G401 (cell line): ENCODE measurements around the gene CSRP3. TPM values are rescaled to one million over a fixed set of nuclear protein-coding genes. Genes with fewer than 3 reads are reported as not detected.
A peak's percentile ranks its signal among the peaks of the same experiment; 100 is the strongest.

Source experiments
- DNase-seq: peaks from one replicate; pipeline ENCODE4 v3.0.0-alpha.2; 2015; ENCODE audit warnings: low spot score
- in situ Hi-C: cut with HindIII; loops from 2 replicates; pipeline ENCODE4 v1.10.0; 2016; ENCODE audit warnings: low sequenced_read_pairs, mixed read lengths
- total RNA-seq: library from RNA; depleted of rRNA; stranded (reverse); fragments of >200 nt; shearing (Covaris generic); gene quantifications from 2 replicates; pipeline ENCODE4 v1.2.3, GENCODE V29; 2014

CSRP3 gene
- total RNA-seq, 1 experiment from 2014 or later = not detected

DNA sequence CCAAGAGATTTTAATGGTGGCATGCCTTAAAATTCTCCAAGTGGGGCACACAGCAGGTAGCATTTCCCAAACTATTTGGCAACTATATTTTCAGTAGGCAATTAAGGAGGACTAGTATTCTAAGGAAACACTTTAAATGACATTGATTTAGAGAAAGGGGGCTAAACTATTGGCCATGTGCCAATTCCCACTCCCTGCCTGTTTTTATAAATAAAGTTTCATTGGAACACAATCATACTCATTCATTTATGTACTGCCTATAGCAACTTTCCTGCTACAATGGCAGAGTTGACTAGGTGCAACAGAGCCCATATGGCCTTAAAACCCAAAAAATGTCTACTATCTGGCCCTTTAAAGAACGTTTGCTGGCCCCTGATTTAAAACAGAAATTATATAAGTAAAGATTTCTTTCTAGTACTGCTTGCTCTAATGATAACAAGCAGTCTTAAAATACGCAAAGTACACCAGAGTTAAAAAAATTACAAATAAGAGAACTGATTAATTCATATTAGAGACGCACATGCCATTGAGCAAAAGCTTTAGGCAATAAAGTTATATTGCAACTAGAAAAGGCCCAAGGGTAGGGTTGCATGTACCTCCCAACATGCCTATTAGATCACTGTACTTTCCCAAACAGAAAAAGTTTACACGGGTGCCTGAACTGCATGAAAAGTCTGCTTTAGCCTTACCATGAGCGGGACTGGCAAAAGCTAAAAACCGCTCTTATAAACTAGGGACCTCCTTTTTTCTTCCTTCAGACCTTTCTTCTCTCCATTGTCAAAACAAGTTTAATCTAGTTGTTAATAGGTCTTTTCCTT is 24.8 kb upstream of the CSRP3 start:
- no peak for DNase-seq
- in situ Hi-C loops = no loop called here

DNA sequence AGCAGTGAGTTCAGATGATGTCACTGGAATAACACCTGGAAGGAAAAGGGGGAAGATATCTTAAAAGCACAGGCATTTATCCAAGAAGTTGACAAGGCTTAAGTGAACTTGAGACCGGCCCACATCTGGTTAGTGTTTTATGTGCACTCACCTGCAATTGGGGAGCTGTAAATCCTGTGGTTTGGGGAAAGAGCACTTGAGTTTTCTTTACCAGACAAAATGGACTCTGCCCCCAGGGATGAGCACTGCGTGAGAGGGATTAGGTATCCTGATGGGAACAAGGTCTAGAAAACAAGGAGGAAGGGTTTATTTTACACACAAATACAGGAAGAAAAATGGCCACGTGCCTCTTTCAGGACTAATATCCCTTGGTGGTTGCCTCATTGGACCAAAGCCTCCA is 23.8 kb upstream of the CSRP3 start:
- in situ Hi-C loops = no loop called here
- no peak for DNase-seq

DNA sequence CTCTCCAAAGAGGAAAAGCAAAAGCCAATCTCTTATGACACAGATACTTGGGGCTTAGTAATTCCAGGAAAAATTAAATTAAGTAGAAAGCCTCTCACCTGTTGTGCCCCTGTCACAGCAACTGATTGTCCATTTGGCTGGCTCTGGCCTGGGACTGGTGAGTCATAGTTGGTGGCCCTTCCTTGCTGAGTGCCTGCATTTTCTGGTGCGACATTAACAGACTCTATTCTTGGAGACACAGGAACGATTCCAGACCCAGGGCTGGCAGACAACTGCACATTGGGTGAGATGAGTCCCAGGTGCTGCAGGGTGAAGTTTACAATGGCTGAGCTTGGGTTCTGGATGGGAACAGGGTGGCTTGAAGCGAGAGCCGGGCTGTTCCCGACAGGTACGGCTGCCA is 23.3 kb upstream of the CSRP3 start:
- no peak for DNase-seq
- in situ Hi-C loops = no loop called here

DNA sequence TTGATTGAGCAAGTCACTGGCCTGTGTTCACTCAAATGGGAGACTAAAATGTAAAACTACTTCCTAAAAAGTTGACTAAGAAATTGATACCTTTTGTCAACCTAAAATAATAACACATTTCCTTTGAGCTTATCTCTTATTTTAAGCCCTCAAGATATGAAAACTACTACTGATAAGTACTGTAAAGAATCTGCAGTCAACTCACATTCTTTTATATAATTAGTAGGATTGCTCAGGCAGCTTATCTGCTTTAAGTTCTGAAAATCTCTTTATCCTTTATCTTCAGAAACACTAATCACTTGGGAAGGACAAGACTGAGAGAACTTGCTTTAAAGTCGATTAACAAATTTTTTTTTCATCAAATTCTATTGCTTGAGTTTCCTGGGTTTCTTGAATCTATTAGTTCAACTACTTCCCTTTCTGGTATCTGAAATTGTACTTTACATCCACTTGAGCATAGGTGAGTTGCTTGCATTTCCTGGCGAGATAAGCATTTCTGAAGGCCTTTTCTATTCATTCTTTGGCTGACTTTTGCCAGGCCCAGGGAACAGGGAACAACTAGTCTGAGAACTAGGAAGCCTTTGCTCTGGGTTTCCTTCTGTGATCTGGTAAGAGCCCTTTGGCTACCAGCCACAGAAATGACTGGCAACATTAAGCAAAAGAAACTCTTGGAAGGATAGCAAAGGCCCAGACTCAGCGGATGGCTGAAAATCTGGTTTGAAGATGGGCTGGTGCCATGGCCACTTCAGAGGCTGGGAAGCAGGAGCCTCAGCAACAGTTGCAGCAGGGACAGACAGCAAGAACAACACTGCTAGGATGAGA is 19.3 kb upstream of the CSRP3 start:
- in situ Hi-C loops = no loop called here
- peak; percentile 42 for DNase-seq

DNA sequence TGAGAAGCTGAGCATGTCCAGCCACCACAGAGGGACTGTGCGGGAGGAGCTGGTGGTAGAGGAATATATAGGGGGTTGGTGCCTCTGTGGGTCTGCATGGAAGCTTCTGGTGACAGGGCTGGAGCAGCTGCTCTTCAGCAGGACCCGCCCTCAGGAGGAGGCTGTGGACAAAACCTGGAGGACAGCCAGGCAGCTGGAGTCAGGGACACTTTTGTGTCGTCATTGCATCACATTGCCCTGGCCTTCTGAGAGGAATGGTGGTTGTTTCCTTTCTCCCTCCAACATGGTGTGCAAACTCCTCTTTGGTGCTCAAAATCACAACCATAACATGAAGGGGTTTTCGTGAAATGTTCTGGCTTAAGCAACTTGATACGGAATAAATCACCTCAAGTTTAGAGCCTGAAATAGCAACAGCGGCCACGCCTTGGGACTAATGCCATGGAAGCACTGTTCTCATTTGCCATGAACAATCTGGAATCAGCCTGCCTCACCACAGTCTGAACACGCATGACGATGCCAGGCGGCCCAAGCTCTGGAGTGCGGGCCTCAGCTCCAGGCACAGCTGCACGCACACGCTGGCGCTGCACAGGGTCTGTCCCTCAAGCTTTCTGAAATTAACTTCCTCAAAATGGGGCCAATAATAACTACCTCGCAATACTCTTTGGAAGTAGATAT is 17.1 kb upstream of the CSRP3 start:
- DNase-seq = no peak
- in situ Hi-C loops = no loop called here

DNA sequence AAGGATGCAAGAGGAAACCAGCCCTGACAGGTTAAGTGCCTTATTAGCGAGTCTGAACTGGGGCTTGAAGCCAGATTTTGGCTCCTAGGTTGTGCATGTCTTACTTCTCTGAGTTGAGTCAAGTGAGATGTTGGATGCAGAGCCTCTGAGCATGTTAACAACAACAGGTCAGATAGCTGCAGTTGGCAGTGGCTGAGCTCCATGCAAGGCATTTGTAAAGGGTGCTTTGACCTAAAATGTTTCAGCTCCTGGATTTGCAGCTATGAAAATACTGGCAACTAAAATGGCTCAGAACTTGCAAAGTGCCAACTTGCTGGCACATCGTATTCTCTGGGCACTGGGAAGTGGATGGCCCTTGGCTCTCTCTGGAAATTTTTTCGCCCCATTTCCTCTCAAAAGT is 16.4 kb upstream of the CSRP3 start:
- DNase-seq = peak; percentile 72
- in situ Hi-C loops = no loop called here

DNA sequence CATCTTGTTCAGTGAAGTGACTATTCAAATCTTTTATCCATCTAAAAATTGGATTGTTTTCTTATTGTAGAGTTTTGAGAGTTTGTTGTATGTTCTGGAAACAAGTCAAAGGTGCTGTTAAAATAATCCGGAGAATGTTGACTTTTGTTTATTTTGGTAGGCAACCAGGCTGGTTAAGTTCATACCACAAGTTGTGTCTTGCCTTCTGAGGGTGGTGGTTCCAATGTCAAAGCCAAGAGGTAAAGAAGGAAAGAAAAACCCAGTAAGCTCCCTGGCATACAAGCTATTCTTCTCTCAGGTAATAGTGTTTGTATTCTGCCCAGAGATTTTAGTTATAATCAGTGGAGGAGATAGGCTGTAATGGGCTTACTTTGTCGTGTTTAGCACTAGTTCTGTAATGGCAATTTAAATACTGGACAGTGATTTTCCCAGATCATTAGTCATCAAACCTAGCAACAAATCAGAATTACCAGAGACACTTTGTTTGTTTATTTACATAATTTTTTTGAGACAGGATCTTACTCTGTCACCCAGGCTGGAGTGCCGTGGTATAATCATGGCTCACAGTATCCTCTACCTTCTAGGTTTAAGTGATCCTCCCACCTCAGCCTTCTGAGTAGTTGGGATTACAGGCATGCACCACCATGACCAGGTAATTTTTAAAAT is 15.1 kb upstream of the CSRP3 start:
- no peak for DNase-seq
- in situ Hi-C loops = no loop called here

DNA sequence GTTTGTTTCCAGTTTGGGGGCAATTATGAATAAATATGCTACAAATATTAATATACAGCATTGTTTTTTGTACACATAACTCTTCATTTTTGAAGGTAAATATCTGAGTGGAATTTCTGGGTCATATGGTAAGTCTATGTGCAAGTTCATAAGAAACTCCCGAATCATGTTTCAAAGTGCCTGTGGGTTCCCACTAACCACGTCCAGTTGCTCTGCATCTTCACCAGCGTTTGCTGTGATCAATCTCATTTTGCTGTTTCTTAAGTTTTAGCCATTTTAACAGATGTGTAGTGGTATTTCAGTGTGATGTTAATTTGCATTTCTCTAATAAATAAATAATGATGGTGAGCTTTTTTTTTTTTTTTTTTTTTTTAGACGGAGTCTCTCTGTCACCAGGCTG is 14.2 kb upstream of the CSRP3 start:
- in situ Hi-C loops = no loop called here
- DNase-seq = no peak

DNA sequence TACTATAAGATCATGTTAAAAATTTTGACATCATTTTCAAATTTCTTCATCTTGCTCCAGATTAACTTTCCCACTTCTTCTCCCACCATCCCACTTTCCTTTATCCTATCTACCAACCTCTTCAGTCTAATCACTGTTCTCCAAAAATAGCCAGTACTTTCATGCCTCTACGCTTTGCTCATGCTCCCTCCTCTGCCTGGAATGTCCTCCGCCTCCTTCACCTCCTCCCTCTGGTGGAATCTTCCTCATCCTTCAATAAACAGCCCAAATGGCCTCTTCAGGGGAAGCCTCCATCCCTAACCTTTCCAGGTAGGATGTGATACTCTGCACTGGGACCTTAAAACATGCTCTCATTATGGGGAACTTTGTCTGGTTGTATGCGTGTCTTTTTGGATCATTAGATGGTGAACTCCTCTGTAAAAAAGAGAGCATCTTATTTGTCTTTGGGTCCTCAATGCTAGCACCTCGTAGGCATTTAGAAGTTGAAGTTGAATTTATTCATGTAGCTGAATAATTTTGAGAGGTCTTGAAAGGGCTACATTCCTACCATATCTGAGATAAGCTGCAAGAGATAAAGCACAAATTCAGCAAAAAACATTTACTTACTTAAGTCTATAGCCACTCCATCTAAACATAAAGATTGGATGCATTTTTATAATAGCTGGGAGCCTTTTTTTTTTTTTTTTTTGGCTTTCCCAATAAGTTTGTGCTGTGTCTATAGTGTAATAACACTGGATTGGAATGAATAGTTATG is 8.0 kb upstream of the CSRP3 start:
- in situ Hi-C loops = no loop called here

DNA sequence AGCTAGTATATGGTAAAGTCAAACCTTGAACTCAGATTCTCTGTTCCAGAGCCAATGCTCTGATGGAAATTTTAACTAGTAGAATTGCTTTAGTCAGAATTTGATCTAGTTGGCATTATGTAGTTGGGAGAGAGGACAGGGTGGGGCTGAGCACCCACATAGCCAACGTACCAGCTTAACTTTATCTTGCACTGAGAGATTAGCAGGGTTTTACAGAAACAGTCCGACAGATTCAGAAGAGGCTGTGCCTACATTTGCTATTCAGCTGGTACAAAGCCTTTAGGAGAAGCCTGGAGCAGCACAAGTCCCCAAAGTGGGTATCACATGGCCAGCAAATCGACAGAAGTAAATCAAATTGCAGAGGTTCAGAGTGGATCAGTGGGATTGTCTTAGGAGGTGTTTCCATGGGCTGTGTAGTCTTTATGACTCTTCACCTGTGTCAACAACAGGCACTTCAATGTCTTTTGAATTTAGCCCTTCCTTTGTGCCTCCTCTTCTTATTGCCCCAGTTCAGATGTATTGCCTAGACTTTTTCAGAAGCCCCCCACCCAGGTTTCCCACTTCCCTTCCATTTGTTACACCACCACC is 7.3 kb upstream of the CSRP3 start:
- DNase-seq = no peak
- in situ Hi-C loops = no loop called here

More for the DNA sequence above, 8.0 kb upstream of the CSRP3 start:
- no peak for DNase-seq

DNA sequence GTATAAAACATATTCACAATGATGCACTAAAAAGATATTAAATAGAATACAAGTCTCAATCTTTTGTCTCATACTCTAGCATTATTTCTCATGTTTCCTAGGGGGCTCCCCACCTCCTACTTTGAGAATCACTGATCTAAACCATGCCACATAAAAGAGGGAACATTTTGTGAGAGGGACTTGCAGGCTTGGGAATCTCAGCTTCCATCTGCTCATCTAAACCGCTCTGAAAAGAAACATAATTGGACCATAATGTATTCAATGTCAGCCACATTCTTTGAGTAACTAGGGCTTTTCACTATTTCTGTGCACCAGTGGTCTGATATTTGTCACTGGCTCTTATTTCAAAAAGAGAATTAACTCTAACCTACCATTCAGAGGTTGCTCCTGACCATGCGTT is 6.4 kb upstream of the CSRP3 start:
- in situ Hi-C loops = no loop called here
- no peak for DNase-seq

DNA sequence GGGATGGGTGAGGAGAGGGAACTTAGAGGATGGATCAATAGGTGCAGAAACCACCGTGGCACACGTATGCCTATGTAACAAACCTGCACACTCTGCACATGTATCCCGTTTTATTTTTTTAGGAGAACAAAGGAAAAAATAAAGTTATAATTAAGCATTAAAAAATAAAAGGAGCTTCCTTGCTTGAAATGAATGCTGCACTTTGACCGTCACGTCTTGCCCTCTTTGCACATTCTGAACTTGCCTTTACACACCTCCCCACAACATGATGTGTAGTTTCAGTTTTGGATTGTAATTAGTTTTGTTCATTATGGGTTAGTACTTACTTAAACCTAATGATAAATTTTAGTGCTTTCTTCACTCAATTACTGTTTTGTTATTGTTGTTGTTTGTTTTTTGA is 3.1 kb upstream of the CSRP3 start:
- no peak for DNase-seq
- in situ Hi-C loops = no loop called here

DNA sequence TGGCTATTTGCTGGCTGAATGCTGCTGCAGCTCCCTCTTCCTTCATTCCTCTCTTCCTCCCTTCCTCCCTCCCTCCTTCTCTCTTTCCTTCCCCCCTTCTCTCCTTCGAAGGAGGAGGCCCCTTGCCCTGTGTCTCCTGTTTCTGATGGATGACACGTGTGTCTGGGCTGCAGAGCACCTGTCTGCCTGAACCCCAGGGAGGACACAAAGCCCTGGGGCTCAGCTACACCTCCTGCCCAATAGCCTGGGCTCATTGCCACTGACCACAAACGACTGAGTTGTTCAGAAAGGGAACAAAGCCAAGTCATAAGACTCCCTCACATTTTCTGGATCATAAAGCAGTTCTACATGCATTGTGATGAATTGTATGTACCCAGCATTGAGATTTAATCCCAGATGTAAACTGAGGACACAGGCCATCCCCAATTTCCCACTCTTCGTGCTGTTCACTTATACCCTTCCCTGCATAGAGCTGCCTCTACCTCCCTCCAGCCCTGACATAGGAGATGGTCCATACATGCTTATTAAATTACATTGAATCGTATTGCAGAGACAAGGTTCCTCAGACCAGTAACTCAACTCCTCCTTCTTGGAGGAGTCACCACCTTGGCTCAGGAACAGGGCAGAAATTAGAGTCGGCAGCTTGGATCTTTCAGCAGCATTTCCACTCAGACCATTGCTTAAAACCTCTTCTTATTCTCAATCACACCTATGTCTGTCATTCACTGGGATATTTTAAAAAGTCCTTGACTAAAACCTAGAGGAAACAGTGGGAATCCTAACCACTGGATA is 1.2 kb downstream of the CSRP3 start:
- in situ Hi-C loops = no loop called here
- DNase-seq = no peak

DNA sequence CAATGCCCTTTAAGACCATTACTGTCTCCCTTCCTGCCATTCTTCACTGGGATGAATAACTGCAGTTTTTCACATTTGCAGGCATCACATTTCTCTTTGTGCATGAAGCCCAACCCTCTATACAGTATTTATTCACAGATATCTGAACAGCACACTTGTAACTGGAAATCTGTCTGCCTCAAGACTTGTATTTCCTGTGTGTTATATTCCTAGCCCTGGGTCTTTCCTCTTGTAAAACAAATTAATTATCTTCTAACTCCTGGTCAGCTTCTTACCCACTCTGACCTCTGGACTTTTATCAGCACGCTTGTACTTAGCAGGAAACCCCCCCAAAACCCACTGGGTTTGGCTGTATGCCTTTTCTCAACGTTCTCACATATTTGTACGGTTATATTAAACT is 2.0 kb downstream of the CSRP3 start:
- in situ Hi-C loops = no loop called here
- DNase-seq = no peak

DNA sequence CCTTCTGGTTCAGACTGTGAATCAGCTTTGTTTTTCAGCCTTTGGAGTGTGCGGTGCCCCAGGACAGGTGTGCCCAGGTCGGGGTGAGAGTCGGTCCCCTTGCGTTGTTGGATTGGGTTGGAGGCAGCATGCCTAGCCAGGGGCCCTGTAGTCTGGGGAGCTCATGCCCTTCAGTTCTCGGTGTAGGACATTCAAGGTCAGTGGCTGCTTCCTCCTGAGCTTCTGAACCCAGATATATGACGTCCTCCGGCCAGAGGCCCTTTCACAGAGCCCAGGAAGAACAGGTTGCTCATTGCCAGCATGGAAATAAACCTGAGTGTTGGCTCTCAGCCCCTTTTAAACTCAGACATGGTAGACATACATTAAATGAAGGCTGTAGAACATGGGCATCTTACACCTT is 2.7 kb downstream of the CSRP3 start:
- in situ Hi-C loops = no loop called here

DNA sequence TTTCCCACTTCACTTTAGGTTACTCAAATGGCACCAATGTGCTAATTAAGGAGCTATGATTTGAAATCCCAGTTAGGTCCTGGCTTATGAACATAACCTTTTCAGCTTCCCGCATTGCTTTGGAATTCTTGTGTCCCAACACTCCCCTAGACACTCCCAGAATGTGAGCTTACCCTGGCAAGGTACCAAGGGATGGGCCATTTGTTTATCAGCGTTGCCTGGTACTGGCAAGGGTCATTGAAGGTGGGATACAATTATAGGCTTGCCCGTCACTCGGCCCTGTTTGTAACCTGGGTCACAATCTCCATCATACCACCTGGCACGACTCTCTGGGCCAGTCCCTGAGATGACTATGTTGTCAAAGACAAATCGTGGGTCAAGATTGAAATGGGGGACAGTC is 5.4 kb downstream of the CSRP3 start:
- no peak for DNase-seq
- in situ Hi-C loops = no loop called here

More for the DNA sequence above, 2.7 kb downstream of the CSRP3 start:
- no peak for DNase-seq

DNA sequence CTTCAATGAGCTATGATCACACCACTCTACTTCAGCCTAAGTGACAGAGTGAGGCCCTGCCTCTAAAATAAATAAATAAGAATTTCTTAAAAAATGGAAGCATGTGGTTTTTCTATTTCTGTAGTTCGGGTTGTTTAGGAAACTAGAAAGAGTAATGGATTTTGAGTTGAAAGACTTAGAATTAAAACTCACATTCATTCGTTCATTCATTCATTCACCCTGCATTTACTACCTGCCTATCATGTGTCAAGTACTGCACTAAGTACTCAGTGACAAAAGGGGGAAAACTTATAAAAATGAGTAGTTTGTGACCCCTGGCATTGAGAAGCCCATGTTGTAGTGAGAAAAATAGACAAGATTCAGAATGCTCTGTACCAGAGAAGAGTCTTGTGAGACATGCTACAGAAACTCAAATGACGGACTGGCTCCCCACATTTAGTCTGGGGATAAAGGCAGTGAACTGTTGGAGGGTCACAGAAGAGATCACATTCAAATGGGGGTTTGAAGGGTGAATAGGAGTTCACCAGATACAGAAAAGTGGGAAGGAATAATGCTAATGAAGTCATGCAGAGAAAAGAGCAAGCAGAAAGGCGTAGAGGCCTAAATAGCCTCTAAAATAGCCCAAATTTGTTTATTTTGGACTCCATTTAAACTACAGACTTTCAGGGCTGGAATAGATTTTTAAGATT is 7.0 kb downstream of the CSRP3 start:
- DNase-seq = no peak
- in situ Hi-C loops = no loop called here
